GM19328 (cell line): ENCODE data around the gene NHSL2.

Experiments used
- ATAC-seq: cut with Tn5 transposase; IDR thresholded peaks from one replicate; pipeline ENCODE4 v1.9.1; 2021; ENCODE audit warnings: mild to moderate bottlenecking, moderate library complexity; ENCODE audit not compliant: unreplicated experiment

Gene NHSL2

DNA sequence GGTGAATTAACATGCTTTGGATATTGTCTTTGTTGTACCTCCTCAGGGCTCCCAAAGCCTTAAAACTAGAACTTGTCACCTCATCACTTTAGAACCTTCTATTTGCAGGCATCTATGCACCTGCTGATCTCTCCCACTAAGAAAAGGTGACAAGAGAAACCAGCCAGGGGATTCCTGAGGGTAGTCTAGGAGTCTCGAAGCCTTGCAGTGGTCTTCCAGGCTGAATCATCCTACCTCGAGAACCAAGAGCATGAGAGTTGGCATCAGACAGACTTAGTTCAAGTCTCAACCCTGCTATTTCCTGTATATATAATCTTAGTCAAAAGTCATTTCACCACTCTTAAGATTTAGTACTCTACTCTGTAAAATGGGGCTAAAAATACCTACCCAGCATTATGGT, 191.5 kb downstream of the NHSL2 start:
- ATAC-seq: no peak

DNA sequence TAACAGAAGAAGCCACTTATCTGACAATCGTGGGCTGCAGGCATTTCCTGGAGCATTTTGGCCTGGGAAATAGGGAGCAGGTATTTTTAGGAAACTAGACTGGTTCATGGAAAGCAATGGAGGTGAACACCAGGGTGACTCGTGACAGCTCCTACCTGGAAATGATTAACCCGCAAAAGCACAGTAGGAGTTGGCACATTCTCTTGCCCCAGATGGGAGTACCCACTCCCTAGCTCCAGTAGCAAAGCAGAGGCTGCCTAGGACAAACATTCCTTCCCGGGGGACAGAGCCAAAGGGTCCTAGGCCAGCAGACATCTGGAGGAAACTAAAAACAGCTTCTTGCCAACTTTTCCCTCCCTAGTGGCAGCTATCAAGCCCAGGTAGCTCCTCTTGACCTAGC, 192.1 kb downstream of the NHSL2 start:
- no peak for ATAC-seq

DNA sequence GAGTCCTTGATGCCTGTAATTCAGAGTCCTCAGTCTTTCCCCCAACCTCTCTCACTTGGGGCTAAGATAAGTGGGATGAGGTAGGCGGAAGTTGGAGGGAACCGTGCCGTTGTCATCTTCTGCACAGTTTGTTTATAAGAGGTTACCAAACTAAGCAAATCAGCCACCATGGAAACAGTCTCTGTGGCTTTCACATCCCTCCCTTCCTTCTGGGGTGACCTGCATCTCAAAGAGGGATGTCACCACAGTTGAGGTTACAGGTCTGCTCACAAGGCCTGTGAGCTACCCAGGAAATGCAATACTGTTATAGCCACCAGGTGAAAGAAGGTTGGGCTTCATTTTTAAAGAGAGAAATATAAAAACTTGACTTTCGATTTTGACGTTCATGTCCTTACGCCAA, 194.8 kb downstream of the NHSL2 start:
- no peak for ATAC-seq

DNA sequence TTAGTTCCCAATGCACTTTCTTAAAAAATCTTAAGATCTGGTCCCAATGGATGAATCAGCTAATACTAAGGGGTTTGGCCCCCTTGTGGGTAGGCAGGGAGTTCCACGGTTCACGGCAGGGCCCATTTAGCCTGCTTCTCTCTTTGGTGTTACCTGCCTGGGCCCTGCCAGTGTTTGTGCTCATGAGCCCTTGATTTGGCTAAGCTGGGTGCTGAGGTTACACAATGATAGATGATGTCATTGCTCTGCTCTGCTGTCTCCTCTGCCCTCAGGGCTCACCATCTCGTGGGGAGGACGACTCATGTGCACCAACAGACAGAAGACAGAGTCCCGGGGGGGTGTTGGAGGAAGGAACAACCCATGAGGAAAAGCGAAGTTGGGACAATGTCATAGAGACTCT, 196.7 kb downstream of the NHSL2 start:
- ATAC-seq: no peak

DNA sequence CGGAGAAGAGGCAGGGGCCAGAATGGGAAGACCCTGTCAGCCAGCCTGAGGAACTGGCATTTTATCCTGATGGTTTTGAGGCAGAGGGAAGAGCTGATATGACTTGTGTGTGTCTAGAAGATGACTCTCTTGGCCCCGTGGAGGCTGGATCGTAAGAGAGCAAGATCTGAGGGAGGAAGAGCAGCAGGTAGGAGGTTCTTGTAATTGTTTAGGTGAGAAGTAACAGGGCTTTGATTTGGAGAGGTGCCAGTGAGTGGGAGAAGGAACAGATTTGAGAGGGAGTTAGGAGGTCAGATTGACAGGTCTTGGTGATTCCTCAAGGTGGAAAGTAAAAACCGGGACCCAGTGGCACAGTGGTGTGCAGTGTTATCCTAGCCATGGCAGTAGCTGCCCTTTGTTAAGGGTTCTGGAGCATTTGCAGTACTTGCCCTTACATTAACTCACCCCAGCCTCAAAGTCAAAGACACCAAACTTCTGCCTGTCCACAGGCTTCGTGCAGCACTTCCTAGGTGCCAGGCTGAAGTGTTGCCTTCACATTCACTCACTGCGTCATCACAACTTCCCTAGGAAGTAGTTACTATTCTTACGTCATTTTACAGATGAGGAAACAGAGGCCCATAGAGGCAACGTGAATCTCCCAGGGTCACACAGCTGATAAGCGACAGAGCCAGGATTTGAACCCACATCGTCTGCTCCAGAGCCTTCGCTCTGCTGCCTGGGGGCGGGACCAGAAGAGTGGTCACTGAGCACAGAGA, 197.4 kb downstream of the NHSL2 start:
- no peak for ATAC-seq

DNA sequence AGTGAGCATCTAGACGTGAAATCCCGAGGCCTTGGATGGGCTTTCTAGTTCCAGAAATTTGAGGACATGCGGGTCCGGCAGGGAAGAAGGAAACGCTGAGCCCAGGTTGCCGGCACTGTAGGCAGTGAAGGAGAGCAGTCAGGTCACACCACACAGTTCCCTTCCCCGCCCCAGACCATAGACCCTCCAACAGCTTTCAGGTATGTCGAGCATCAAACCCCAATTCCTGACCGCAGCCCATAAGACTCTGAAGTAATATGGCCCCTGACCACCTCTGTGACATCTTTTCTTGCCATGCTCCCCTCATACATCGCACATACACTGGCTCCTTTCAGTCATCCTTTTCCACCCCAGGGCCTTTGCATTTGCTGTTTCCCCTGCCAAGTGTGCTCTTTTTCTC, 198.0 kb downstream of the NHSL2 start:
- ATAC-seq: no peak

DNA sequence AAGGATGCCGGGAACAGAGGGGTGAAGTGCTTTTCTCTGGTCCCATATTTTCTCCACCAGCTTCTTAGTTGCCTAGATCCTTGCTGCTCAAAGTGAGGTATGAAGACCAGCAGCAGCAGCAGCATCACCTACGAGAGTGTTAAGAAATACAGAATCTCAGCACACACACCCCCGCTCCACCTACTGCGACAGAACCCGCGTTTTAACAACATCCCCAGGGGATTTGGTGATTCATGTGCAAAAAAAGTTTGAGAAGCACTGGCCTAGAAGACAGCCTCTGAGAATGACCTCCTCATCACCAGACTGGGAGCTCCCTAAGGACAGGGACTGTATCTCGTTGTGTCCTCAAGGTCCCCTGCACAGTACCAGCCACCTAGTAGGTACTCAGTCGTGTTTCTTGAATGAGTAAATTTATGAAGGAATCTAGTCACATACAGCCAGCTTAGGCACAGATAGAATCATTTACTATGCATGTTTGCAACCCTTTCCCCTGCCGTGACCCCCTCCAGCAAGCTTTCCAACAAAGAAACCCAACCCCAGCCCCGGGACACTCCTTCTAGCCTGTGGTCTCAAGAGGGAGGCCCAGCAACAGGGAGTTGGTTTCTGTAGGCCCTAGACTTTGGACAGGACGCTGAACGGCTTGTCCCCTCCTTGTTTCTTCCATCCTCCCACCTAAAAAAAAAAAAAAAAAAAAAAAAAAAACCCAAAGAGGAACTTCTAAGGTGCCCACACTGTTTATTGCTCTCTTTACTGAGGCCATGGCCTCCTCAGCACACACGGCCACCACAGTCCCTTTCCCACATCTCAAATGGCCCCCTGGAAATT, 199.6 kb downstream of the NHSL2 start:
- ATAC-seq: no peak

DNA sequence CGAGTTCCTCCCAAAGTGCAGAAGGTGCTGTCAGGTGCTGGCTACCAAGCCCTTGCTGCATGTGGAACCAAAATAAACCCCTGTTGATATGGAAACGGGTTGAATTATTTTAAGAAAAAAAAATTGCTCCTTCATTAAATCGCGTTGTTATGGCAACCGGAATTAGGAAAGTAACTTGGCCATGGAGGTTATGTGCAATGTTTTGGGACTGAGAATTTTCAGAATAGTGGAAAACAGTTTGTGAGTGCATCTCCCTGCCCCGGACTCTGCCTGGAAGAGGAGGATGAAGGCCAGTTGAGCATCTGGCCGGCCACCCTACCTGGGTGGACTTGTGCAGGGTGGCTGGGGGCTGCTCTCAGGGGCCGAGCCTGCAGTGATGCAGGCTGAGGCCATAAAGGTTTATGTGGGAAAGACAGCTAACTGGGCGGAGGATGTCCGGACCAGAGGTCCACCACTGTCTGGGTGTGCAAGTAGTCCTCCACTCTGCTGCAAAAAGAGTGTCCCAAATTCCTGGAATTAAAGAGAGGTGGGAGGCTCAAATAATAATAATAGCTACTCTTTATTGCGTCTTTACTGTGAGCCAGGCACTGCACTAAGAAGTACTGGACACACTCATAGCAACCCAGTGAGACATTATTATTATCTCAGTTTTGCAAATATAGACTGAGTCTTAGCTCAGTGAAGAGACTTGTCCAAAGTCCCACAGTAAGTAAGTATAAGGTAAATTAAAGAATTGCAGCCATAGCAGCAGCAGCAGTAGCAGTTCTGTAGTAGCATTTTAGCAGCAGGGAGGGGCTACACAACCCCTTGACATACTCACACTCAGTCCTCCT, 200.4 kb downstream of the NHSL2 start:
- ATAC-seq: no peak

DNA sequence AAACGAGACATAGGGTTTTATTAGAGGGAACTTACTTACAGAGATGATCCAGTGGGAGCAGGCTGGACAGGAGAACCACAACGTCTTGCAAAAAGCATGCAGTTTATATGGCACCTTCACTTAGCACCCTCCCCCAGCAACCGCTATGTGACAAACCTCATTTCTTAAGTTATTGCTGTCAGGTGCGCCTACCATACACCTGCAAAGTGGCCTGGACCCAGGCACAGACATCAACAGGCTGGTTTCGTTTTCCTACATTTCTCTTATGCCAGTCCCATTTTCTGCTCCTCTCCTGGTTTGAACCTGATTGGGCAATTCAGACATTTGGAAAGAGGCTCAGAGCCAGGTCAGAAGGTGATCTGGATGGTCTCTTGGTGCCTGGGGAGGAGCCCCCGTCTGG, 202.8 kb downstream of the NHSL2 start:
- no peak for ATAC-seq

DNA sequence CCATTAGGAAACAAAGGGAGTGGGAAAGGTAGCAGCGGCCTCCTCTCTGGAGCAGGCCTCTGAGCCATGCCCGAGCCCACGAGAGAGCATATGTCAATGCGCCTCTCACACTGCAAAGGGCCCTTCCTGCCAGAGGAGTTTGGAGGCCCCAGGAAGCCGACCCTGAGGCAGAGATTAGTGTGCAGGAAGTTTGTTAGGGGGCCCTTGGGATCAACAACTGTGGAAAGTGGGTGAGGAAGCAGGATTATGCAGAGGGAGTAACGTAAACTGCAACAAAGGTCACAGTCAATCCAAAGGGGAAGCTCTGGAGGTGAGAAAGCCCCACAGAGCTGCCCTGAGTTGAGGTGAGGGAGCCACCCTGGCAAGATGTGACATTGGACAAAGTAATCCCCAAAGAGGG, 203.7 kb downstream of the NHSL2 start:
- no peak for ATAC-seq

DNA sequence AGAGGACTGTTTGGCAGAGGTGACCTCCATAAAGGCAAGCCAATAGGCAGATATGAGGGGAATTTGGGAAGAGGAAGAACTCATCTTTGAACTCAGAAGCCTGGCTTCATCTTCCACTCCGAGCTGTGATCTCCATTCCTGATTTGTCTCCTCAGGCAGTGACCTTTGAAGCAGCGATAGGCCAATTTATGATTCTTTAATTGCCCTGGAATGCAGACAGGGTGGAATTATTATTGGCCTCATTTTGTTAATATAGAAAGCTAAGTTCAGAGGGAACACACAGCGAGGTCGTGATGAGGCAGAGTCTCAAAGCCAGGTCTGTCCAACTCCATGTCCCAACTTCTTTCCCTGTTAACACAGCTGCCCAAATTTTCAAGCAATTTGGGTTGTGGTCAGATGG, 204.2 kb downstream of the NHSL2 start:
- no peak for ATAC-seq

DNA sequence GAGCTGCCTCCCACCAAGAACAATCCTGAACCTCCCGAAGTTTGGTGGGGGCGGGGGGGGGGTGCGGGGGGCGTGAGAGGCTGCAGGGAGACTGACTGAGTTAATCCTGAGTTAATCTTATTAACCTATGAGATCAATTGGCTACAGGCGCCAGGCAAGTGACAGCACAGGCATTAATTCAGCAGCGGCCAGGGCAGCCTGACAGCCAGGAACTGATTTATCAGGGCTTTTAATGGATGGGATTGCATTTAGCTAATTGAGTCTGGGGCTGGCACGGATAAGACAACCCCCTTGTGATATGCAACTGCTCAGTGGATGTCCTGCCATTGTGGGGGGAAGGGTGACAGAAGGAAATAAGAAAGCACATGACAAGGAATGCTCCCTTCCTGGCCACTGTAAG, 204.7 kb downstream of the NHSL2 start:
- no peak for ATAC-seq

DNA sequence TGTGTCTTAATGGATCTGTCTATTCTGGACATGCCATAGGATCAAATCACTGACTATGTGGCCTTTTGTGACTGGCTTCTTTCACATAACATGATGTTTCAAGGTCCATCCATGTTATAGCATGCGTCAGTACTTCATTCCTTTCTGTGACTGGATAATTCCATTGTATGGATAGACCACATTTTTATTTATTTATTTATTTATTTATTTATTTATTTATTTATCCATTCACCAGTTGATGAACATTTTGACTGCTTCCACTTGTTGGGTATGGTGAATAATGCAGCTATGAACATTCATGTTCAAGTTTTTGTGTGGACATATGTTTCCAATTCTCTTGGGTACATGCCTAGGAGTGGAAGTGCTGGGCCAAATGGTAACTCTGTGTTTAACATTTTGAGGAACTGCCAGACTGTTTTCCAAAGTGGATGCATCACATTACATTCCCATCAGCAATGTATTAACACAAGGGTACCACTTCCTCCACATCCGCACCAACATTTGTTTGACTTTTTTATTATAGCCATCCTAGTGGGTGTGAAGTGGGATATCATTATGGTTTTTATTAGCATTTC, 207.1 kb downstream of the NHSL2 start:
- no peak for ATAC-seq

DNA sequence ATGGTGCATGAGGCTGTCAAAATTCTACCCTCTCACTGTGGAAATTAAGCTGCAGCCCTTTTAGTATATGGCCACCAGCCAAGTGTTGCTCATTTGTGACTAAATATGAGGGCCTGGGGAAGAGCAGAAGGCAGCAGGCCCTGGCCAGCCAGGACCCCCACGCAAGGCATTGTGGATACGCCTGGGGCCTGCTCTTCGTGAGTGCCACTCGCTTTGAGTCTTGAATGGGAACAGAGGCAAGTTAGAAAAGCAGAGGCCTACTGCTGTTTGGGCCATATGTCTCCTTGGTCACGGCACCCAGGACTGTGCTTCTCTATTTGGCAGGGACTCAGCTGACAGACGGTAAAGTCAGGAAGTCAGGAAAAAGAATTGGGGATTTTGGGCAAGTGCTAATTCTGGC, 210.2 kb downstream of the NHSL2 start:
- no peak for ATAC-seq

DNA sequence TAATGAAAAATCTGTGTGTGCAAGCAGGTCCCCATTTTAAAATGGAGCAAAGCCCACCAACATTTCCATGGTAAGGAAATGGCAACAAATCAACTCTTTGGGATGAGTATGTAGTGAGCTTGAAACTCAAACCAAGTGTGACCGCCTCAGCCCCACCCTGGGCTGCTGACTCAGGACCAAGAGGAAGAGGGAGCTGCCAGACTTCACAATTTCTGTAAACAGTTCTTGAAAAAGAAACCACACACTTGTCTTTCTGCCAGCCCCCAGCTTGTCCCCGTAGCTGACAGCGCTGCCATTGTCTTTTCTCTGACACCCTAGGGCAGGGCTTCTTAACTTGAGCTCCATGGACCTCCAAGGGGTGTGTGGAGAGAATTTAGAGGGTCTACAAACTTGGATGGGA, 210.7 kb downstream of the NHSL2 start:
- no peak for ATAC-seq

DNA sequence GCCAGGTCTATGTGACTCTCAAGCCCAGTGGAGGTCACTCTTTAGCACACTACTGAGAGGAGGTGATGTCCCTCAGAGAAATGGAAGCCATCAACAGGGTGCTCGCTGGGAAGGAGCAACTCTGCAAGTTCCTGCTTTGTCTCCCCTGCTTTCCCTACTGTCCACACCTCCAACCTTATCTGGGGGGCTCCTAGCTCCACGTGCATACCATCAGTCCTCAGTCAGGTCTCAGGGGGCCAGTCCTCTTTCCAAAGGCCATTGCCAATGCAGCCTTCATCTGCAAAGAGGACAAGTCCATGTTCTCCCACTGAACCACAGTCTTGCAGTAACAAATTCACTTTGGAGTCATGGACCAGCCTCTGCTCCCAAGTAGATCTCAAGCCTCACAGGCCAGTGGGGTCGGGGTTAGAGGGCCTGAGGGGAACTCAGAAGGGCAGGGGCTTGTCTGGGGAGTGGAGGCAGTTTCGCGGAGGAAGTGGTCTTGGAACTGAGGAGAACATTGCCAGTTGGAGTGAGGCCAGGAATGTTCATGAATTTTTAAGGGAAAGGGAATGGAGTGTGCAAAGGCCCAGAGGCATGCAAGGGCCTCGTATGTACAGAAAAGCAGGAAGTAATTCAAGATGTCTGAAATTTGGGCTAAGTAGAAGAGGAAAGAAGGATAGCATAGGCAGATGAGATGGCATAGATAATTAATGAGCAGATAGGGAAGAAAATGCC, 212.1 kb downstream of the NHSL2 start:
- ATAC-seq: no peak

DNA sequence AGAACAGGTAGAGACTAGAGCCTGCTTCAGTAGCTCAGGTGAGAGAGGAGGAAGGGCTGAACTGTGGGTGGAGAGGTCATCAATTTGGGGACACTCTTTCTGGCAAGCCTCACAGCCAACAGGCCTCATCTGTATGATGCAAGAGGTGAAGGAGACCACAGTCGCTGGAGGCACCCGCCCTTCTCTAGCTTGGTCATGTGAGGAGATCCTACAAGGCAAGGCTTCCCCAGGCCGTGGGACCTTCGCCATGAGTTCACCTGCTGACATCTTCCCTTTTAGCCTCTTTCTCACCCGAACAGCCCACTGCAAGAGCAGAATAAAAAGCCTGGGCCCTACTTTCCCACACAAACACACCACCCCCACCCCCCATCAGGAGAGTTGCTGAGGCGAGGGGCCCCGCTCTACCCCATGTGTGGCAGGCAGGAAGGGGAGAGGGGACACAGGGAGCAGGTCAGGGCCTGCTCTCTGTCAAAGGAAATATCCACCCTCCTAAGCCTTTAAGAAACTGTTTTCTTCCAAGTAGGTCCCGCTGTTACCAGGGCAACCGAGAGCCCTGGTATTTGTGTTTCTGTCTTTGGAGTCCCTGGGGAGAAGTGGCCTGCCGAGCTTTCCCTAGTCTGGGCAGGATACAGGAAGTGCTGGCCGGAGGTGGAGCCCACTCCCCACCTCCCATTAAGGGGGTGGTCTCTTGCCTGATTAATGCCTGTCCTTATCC, 213.0 kb downstream of the NHSL2 start:
- no peak for ATAC-seq

DNA sequence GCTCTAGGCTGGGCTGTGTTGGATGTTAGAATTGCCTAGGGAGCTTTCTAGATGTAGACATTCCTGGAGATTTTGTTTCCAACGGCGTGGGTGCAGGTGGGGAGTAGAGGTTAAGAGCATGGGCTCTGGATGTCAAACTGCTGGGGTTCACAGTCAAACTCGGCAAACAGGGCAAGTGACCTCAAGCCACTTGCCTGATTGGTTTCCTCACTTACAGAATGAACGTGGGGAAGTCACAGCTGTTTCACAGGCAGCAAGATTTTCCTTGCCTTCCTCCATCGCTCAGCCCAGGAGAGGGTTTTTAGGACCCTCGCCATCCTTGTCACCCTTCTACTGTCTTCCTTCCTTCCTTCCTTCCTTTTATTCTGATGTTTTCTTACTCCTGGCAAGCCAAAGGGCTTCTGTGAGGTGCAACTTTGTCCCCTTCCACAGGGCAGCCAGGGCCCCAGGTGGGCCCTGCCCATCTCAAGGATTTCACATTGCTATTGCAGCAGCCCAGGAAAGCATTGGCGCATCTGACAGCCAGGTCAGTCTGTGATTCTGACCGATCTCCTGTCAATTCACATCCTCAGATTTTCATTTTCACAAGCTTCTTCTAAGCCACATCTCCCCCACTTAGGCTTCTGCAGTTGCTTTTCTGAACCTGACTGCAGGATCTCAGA, 214.0 kb downstream of the NHSL2 start:
- ATAC-seq: no peak

DNA sequence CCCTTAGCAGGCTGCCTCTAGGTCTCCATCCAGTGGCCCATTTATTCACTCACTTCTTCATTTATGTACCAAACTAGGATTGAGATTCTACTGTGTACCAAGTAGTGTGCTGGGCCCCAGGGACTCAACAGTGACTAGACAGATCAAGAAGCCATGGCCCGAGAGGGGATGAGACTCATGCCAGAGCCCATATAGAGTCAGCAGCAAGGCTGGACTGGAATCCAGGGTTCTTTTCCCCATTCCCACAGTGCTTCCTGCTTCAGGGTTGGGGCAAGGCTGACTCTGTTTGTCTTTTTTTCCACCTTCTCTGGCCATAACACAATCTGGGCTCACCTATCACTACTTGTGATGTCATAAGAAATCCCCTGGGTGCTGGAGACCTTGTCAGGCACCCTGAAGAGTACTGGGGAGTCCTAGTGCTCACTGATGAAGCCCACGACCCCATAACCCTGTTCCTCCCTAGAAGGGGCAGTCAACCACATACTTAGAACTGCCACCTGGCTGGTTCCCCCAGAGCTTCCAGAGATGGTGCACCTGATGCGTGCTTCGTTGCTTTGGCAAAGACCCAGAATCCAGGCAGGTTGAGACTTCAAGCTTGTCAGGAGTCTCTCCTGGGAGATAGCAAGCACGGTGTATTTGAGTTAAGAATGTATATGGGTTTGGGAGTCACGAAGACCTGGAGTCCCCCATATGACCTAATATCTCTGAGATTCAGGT, 214.8 kb downstream of the NHSL2 start:
- no peak for ATAC-seq
